Measurements from ENCODE around the gene NUP188.
"Not testable (repeated sequence)": the region's sequence is repeated elsewhere in the genome, so short reads cannot be mapped to it uniquely, and the experiment has no call there.

NUP188 gene

DNA sequence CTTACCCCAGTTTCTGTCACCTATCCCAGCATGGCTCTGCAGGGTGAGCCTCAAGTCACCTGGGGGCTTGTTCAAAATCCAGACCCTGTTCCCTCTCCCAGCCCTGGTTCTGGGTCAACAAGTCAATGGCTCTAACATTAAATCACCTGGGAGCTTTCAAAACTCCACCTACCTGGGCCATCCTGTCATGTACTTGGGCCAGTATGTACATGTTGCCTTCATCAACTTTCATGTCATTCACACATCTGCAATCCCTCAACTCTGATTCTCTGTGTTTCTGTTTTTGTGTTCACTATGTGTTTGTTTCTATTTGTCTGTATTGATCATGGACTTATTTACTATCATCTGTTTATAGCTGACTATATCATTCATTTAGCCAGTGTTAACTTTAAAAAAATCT is 82.7 kb downstream of the NUP188 start:
- FAIRE-seq, result no peak

DNA sequence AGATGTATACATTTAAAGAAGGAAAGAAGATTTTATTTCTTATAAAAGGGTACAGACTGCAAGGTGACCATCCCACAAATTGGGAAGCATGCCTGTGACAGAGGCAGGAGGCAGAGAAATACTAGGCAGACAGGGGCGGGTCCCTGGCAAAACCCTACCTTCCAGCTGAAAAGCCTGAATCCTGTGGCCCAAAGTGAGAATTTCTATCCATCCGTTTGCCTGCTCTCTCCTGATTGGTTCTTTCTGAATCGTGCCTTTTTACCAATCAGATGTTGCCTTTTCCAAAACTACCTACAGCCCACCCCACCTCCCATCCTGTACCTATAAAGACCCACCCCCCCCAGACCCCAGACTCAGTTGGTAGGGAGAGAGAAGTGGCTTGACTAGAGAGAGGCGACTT is 84.0 kb downstream of the NUP188 start:
- no peak for FAIRE-seq

DNA sequence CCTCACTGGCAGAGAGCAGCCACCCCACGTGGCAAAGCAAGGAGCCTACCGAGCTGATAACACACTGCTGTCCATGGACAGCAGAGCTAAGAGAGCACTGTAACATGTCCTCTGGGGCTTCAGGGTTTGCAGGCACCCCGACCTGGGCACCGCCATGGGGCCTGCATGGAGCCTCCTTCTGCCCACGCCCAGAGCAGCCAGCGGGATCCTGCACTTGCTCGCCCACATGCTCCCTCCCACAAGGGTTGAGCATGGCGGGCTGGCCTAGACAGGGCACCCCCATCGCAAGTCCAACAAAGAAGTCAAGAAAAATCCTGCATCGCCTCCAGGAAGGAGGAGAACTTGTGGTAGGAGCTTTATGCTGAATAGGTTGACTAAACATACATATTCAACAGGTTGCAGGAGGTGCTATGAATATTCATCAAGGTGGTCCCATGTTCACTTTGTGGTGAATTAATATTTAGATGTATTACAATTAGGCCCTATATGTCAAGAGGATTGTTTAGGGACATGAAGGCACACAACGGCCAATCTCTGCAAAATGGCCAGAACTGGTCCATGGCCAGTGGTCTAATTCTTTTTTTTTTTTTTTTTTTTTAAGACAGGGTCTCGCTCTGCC is 85.2 kb downstream of the NUP188 start:
- FAIRE-seq, result no peak

DNA sequence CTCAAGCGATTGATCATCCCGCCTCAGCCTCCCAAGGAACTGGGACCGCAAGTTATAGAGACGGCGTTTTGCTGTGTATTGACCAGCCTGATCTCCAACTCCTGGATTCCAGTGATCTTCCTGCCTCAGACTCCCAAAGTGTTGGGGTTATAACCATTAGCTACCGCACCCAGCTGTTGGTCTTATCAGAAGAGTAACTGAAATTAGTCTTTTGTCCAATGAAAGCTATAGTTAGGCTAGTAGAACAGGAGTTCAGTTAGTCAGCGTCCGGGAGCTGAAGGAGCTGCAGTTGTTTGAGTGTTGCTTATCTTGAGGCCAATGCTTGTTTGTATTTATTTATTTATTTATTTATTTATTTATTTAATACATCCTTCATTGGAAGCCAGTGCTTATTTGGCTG is 85.7 kb downstream of the NUP188 start:
- FAIRE-seq, result no peak

DNA sequence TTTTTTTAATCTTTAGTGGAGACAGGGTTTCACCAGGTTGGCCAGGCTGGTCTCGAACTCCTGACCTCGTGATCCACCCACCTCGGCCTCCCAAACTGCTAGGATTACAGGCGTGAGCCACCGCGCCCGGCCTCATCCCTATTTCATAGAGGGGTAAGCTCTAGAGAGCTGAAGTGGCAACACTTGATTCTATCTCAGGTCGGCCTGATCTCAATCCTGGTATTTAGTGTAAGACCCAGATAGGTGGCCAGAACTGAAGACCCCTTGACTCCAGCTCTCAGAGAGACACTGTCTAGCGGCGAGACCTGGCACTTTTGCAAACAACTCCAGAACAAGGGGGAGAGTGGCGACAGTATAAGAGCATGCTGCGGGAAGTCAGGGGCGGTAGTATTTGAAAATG is 88.3 kb downstream of the NUP188 start:
- not testable (repeated sequence) for FAIRE-seq

DNA sequence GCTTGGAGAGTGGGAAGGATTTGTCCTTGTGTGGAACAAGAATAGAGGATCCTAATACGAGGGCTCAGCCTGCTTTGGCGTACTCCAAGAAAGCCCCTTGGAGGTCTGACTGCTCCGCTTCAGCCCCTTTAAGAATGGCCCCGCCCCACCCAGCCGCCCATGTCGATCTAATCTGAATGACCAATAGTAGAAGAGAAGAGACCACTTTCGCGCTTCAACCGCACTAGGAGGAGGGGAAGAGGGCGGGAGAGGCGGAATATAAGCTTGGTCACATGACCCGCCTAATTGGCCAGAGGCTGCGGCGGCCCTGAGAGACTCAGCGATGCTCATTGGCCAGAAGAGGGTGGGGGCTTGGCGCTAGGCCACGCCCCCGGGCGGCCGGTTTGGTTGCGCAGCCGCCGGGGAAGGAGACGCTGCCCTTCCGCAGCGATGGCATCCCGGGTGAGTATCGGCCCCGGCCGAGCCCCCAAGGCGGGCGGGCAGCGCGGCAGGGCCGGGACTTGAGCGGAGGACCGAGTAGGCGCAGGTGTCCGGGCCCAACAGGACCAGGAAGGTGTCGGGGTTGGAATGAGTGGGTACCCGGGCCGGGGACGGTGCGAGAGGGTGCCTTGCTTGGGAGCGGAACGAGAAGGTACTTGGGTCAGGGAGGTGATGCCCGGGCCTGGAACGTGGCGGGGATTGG is 88.9 kb downstream of the NUP188 start, which contains the start of gene MIGA2:
MIGA2 (plus strand) TSS at position 386 of the 682 bp plus-strand sequence. CDS start 3,969 bp downstream, outside the sequence.
- no peak for FAIRE-seq

DNA sequence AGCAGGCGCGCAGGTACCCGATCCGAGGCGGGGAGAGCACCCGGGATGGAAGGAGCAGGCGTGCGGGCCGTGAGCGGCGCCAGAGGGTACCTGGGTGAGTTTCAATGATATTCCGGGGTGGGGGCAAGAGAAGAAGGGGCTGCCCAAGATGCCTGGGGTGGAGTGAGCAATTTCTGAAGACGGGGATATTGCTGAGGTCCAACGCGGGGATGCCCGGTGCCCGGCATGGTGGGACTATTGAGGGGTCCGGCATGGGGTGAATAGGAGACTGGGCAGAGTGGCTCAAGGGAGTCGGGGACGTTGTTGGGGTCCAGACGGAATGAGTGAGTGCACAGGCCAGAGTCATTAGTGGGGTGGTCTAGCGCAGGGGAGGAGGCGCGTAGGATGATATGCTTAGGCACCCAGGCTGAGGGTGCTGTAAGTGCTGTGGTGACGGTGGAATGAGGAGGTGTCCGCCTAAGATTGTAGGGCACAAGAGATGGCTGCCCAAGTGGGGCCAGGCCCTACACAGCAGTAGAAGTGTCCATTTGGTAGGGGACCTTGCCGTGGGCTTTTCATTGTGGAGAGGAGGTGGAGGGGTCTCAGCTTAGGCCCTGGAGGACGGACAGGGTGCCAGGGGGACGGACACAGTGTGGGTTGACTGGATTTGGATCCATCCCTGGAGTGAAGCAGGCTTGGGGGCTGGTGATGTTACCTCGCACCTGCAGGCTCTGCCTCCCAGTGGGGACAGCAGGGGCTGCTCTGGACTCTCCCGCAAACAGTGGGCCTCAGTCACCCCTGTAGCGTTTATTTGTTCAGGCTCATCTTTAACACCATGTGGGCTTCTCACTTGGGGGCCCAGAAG is 89.6 kb downstream of the NUP188 start:
- no peak for FAIRE-seq

DNA sequence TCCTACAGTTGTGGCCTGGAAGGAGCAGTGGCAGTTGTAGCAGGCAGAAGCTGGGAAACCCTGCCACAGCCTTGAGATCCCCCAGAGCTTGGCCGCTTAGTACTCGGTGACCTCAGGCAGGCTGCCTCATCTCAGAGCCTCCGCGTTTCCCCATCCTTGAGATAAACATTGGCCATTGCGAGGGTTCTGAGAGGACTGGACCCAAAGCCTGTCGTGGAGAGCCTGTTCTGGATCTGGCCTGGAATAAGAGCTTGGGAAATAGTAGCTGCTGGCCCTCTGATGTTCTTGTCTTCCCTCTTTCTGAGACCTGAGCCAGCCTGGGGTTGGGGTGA is 90.2 kb downstream of the NUP188 start:
- no peak for FAIRE-seq

DNA sequence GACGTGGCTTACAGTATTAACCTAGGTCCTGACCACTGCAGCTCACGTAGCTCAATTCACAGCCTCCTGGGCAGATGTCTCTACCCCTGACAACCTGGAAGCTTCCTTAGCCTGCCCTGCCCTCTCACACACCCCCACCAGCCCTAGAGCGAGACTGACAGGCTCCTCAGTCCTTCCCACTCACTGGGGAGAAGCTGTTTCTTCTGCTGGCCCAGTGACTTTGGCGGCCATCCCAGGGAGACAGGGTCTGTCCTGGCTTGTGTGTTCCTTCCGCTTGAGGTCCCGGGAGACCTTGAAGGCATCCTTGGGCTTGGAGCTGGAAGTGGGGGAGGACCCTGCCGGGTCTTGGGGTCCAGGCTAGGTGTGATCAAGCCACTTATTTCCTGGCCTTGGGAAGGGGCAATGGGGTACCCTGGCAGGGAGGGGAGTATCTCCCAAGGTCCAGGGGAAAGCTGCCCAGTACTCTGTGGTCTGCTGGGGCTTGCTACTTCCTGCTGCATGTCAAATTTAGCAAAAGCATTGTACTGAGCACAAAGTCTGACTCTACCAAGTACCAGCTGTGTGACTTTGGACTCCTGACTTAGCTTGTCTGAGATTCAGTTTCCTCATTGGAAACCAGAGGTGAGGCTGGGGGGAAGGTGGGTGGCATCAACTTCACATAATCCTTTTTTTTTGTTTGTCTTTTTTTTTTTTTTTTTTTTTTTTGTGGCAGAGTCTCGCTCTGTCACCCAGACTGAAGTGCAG is 90.8 kb downstream of the NUP188 start:
- no peak for FAIRE-seq

DNA sequence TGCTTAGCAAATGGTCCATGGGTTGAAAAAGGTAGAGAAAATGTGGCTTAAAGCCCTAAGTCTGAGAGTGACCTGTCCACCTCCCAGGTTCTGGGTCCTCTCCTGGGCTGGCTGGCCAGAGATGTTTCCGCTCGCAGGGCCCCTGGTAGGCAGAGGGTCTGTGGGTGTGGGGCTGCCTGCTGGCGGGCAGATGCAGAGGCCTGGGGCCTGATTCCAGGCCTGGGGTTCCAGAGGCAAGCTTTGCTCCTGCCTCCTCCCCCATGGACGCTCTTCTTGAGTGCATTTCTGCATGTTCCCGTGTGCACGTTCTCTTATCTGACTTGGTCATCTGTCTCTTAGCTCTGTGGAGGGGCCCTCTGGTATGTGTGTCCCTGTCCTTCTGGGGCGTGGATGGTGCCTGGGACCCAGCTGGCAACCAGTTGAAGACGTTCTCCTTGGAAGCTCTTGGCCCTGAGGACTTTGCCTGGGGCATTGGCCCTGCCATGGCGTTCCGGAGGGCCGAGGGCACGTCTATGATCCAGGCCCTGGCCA is 92.7 kb downstream of the NUP188 start:
- FAIRE-seq, result no peak

DNA sequence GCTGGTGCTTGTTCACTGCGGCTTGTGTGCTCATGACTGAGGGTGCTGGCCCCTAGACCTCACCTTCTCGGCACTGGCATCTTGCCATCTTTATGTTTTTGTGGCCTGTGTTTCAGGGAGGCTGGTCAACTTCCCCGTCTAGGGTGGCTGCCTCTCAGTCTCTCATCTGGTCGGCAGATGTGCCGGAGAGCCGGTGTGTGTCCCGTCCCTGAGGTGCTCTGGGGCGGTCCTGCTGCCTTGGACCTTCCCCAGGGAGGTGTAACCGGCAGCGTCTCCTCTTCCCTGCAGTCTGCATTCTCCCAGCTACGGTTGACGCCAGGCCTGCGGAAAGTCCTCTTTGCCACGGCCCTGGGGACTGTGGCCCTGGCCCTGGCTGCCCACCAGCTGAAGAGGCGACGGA is 94.5 kb downstream of the NUP188 start:
- FAIRE-seq, result no peak

DNA sequence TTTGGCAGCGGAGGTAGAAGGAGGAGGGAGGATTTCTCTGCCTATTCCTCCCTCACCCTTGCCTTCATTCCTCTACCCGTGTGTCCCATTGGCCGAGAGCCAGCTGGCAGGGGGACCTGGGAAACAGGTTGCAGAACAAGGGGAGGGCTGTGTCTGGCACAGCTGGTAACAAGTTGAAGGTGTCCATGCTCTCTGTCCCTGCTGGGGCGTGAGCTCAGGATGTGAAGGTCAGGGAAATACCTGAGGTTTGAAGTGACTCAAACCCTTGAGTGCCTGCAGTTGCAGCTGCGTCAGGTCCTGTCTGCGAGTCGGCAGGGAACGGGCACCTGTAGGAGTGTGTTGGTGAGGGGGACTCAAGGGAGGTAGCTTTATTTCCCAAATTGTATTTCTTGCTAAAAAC is 105.1 kb downstream of the NUP188 start:
- FAIRE-seq, result no peak

DNA sequence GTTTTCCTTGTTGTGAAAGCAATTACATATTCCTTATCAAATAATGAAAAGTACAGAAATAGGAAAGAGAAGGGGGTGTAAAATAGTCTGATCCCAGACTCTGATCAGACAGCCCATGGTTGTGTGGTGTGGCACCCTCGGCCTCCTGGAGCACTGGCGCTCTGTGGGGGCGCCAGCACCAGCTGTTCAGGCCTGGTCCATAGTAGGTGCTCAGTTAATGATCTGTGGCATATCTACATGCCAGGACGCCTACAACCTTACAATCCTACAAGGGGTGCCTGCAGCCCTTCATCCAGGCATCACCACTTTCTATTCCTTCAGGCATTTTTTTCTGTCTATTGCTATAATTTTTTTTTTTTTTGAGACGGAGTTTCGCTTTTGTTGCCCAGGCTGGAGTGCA is 105.5 kb downstream of the NUP188 start:
- FAIRE-seq, result no peak

DNA sequence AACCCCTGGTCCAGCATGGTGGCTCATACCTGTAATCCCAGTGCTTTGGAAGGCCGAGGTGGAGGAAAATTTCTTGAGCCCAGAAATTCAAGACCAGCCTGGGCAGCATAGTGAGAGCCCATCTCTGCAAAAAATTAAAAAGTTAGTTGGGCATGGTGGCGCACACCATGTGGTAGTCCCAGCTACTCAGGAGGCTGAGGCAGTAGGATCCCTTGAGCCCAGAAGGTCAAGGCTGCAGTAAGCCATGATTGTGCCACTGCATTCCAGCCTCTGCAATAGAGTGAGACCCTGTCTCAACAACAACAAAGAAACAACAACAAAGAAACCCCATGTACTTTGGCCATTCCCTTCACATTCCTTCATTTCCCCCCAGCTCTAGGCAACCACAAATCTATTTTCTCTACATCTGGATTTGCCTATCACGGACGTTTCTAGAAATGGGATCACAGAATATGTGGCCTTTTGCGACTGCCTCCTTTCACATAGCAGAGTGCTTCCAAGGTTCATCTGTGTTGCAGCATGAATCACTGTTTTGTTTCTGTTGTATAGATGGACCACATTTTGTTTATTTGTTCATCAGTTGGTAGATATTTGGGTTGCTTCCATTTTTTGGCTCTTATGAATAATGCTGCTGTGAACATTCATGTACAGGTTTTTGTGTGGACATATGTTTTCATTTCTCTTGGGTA is 106.8 kb downstream of the NUP188 start:
- no peak for FAIRE-seq

All from TTC549 (cell line).